SU-DHL-6 (cell line): ENCODE measurements around the gene CACNB1.

Source experiments
- EZH2phosphoT487 ChIP-seq: fragments of 200-600 bp; sonication (generic), shearing (Covaris generic); conservative IDR thresholded peaks from 2 replicates; pipeline ENCODE4 v1.6.1; 2018; ENCODE audit warnings: mild to moderate bottlenecking, antibody characterized with exemption, low read length, moderate library complexity, mixed read lengths
- TF ChIP-seq, protein P1 (sequence below): fragments of 200-600 bp; sonication (generic); IDR thresholded peaks from one replicate; pipeline ENCODE4 v1.5.1; 2017; ENCODE audit warnings: antibody characterized with exemption, mild to moderate bottlenecking, low read length, moderate library complexity; ENCODE audit not compliant: insufficient read depth, poor library complexity, severe bottlenecking

DNA sequence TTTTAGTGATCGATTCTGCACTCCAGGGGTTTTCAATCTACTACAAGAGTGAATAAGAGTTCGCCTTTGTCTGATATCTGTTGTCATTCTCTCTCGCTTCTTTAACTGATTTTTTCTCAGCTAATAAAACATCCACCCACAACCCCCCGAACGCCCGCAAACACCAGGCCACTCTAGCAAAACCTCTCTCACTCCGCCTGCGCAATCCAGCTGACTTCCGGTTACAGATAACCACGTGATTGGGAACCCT, 2.3 kb upstream of the CACNB1 start:
- TF ChIP-seq, protein P1, sequence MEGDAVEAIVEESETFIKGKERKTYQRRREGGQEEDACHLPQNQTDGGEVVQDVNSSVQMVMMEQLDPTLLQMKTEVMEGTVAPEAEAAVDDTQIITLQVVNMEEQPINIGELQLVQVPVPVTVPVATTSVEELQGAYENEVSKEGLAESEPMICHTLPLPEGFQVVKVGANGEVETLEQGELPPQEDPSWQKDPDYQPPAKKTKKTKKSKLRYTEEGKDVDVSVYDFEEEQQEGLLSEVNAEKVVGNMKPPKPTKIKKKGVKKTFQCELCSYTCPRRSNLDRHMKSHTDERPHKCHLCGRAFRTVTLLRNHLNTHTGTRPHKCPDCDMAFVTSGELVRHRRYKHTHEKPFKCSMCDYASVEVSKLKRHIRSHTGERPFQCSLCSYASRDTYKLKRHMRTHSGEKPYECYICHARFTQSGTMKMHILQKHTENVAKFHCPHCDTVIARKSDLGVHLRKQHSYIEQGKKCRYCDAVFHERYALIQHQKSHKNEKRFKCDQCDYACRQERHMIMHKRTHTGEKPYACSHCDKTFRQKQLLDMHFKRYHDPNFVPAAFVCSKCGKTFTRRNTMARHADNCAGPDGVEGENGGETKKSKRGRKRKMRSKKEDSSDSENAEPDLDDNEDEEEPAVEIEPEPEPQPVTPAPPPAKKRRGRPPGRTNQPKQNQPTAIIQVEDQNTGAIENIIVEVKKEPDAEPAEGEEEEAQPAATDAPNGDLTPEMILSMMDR = no peak
- TF ChIP-seq EZH2phosphoT487 = no peak
